Esophagus muscularis mucosa (tissue), 4 donors: ENCODE data around the gene CLBA1. TPM values are rescaled to one million over a fixed set of nuclear protein-coding genes. Genes with fewer than 3 reads are reported as not detected.
"Not testable (repeated sequence)": the region's sequence is repeated elsewhere in the genome, so short reads cannot be mapped to it uniquely, and the experiment has no call there.

Experiments used
- DNase-seq: peaks from one replicate; pipeline ENCODE4 v3.0.0-alpha.2; 2017; ENCODE audit errors: extremely low spot score
- H3K27ac ChIP-seq, 4 donors: fragments of 200-600 bp; sonication (generic); replicated peaks in 1 of 4; 1 replicate in 3 of 4; 2 replicates in 1 of 4; pipeline ENCODE4 v1.5.1; 2016 to 2019; ENCODE audit warnings: mild to moderate bottlenecking in 1 of 4
- H3K27me3 ChIP-seq, 4 donors: fragments of 200-600 bp; sonication (generic); one replicate each; pipeline versions ENCODE4 v1.5.1 to v1.6.0; 2016 to 2019
- H3K36me3 ChIP-seq, 4 donors: fragments of 200-600 bp; sonication (generic); one replicate each; pipeline ENCODE4 v1.5.1; 2016 to 2019
- H3K4me1 ChIP-seq, 4 donors: fragments of 200-600 bp; sonication (generic); one replicate each; pipeline ENCODE4 v1.5.1; 2016 to 2019
- H3K4me3 ChIP-seq, 4 donors: fragments of 200-600 bp; sonication (generic); 1 replicate in 2 of 4; 2 replicates in 2 of 4; pipeline ENCODE4 v1.5.1; 2016 to 2019; ENCODE audit warnings: mild to moderate bottlenecking in 4 of 4, moderate library complexity in 1 of 4
- H3K9me3 ChIP-seq, 4 donors: fragments of 200-600 bp; sonication (generic); 1 replicate in 3 of 4; 2 replicates in 1 of 4; pipeline ENCODE4 v1.5.1; 2016 to 2019
- EP300 ChIP-seq: sonication (generic); formaldehyde crosslinking; IDR thresholded peaks from one replicate; pipeline ENCODE4 v1.6.1; 2017; ENCODE audit warnings: antibody characterized with exemption
- POLR2A ChIP-seq: fragments of 450-650 bp; IDR thresholded peaks from one replicate; pipeline ENCODE4 v1.6.1; 2017; ENCODE audit warnings: antibody characterized with exemption, moderate library complexity, mild to moderate bottlenecking, low read depth
- POLR2AphosphoS5 ChIP-seq, 2 donors: sonication (generic); formaldehyde crosslinking; IDR thresholded peaks; one replicate each; pipeline ENCODE4 v1.6.1; 2017; ENCODE audit warnings: antibody characterized with exemption in 2 of 2
- WGBS: methylation state at CpG from one replicate; pipeline ENCODE4 v1.1.5; 2018; 5-methylcytosine and 5-hydroxymethylcytosine counted together
- intact Hi-C: fragments of 100-400 bp; cut with DNase I; formaldehyde crosslinking; loops from one replicate; pipeline ENCODE4 v1.15.1; 2023
- total RNA-seq, 4 donors: library from RNA; depleted of rRNA; stranded (reverse); fragments of >200 nt; gene quantifications; one replicate each; pipeline versions ENCODE4 v1.1.0 to v1.2.1, GENCODE V29; 2016
- TF ChIP-seq, protein P1 (sequence below), 3 experiments: fragments of 200-600 bp in 2 of 3; fragments of 450-650 bp in 1 of 3; sonication (generic) in 2 of 3; IDR thresholded peaks; one replicate each; pipeline ENCODE4 v1.5.1; 2017 to 2019; ENCODE audit warnings: antibody characterized with exemption in 3 of 3, mild to moderate bottlenecking in 2 of 3, moderate library complexity in 1 of 3

CLBA1 gene
- total RNA-seq, 4 donors from 2014 or later, result 3.7 to 9.8 (median 6.7) TPM

- H3K36me3 ChIP-seq, result peaks cover 0 to 71% (median 47%) of the 10 kb centered on the region in 4 donors
- intact Hi-C loops, result no loop called here
- H3K4me1 ChIP-seq, result no peaks in the 10 kb centered on the region
- H3K9me3 ChIP-seq, result no peaks in the 10 kb centered on the region
- TF ChIP-seq, protein P1, sequence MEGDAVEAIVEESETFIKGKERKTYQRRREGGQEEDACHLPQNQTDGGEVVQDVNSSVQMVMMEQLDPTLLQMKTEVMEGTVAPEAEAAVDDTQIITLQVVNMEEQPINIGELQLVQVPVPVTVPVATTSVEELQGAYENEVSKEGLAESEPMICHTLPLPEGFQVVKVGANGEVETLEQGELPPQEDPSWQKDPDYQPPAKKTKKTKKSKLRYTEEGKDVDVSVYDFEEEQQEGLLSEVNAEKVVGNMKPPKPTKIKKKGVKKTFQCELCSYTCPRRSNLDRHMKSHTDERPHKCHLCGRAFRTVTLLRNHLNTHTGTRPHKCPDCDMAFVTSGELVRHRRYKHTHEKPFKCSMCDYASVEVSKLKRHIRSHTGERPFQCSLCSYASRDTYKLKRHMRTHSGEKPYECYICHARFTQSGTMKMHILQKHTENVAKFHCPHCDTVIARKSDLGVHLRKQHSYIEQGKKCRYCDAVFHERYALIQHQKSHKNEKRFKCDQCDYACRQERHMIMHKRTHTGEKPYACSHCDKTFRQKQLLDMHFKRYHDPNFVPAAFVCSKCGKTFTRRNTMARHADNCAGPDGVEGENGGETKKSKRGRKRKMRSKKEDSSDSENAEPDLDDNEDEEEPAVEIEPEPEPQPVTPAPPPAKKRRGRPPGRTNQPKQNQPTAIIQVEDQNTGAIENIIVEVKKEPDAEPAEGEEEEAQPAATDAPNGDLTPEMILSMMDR (IDR thresholded peaks at IDR 0.05), result no peak
- TF ChIP-seq EP300 (no peak), POLR2AphosphoS5 (IDR thresholded peaks at IDR 0.05) (no peak), POLR2A (no peak)
- H3K27me3 ChIP-seq, result no peaks in the 10 kb centered on the region
- no peak overlapping the region for H3K4me3 ChIP-seq
- no peak for DNase-seq
- H3K27ac ChIP-seq, result no peak overlapping the region
- 86% methylated on average over 2 of the region's 3 CpGs for WGBS
These were observed 45.0 kb upstream of the CLBA1 start for GRCh38 chr14:104940526-104941150.

GRCh38 chr14:104941508-104942365, 43.9 kb upstream of the CLBA1 start:
- 95% methylated on average over 13 of the region's 26 CpGs for WGBS
- Histone ChIP-seq H3K4me3 (no peak overlapping the region), H3K27ac (no peak overlapping the region), H3K36me3 (peaks cover 0 to 82% (median 51%) of the 10 kb centered on the region in 4 donors), H3K9me3 (no peaks in the 10 kb centered on the region), H3K27me3 (no peaks in the 10 kb centered on the region), H3K4me1 (no peaks in the 10 kb centered on the region)
- no peak for TF ChIP-seq POLR2A
- TF ChIP-seq, protein P1 (IDR thresholded peaks at IDR 0.05), result no peak
- TF ChIP-seq POLR2AphosphoS5 (IDR thresholded peaks at IDR 0.05), result no peak
- no peak for TF ChIP-seq EP300
- intact Hi-C loops, result no loop called here
- DNase-seq, result no peak

- intact Hi-C loops, result no loop called here
- DNase-seq, result no peak
- Histone ChIP-seq H3K36me3 (peaks cover 0 to 87% (median 52%) of the 10 kb centered on the region in 4 donors), H3K4me3 (no peak overlapping the region), H3K9me3 (no peaks in the 10 kb centered on the region), H3K4me1 (no peaks in the 10 kb centered on the region), H3K27me3 (no peaks in the 10 kb centered on the region), H3K27ac (no peak overlapping the region)
- WGBS, result 89% methylated on average over 8 of the region's 16 CpGs
- TF ChIP-seq, protein P1 (IDR thresholded peaks at IDR 0.05), result no peak
- TF ChIP-seq POLR2A, result no peak
- no peak for TF ChIP-seq EP300
- TF ChIP-seq POLR2AphosphoS5 (IDR thresholded peaks at IDR 0.05), result no peak
These were observed 43.0 kb upstream of the CLBA1 start for GRCh38 chr14:104942586-104942985.

DNA sequence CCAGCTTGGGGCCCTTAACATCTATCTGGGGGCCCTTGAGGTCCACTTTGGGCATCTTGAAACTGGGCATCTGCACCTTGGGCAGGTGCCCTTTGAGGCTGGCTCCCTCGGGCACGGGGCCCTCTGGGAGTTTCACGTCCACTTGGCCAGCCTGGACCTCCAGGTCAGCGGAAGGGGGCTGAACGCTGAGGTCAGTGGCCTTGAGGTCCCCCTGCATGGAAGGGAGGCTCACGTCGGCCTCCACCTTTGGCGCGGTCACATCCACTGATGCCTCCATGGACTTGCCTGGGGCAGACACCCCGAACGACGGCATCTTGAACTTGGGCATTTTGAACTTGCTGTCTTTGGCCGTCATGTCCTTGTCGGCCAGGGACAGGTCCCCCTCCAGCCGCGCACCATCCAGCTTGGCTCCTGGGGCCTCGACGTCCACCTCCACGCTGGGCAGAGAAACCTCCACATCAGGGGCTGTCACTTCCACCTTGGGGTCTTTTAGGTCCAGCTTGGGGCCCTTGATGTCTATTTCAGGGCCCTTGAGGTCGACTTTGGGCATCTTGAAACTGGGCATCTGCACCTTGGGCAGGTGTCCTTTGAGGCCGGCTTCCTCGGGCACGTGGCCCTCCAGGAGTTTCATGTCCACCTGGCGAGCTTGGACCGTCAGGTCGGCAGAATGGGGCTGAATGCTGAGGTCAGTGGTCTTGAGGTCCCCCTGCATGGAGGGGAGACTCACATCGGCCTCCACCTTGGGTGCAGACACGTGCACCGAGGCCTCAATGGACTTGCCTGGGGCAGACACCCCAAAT, 42.2 kb upstream of the CLBA1 start:
- H3K9me3 ChIP-seq, H3K4me1 ChIP-seq, H3K4me3 ChIP-seq, DNase-seq, intact Hi-C loops, H3K27me3 ChIP-seq, H3K27ac ChIP-seq: not testable (repeated sequence)
- H3K36me3 ChIP-seq, result peaks cover 0 to 95% (median 55%) of the 10 kb centered on the region in 4 donors
- WGBS, result 93% methylated on average over 18 of the region's 29 CpGs

DNA sequence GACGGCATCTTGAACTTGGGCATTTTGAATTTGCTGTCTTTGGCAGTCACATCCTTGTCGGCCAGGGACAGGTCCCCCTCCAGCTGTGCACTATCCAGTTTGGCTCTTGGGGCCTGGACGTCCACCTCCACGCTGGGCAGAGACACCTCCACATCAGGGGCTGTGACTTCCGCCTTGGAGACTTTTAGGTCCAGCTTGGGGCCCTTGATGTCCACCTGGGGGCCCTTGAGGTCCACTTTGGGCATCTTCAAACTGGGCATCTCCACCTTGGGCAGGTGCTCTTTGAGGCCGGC, 41.6 kb upstream of the CLBA1 start:
- intact Hi-C loops, DNase-seq, H3K9me3 ChIP-seq, H3K27me3 ChIP-seq, H3K4me3 ChIP-seq, H3K4me1 ChIP-seq, H3K27ac ChIP-seq: not testable (repeated sequence)
- 88% methylated on average over 5 of the region's 6 CpGs for WGBS
- H3K36me3 ChIP-seq, result peaks cover 0 to 100% (median 56%) of the 10 kb centered on the region in 4 donors

DNA sequence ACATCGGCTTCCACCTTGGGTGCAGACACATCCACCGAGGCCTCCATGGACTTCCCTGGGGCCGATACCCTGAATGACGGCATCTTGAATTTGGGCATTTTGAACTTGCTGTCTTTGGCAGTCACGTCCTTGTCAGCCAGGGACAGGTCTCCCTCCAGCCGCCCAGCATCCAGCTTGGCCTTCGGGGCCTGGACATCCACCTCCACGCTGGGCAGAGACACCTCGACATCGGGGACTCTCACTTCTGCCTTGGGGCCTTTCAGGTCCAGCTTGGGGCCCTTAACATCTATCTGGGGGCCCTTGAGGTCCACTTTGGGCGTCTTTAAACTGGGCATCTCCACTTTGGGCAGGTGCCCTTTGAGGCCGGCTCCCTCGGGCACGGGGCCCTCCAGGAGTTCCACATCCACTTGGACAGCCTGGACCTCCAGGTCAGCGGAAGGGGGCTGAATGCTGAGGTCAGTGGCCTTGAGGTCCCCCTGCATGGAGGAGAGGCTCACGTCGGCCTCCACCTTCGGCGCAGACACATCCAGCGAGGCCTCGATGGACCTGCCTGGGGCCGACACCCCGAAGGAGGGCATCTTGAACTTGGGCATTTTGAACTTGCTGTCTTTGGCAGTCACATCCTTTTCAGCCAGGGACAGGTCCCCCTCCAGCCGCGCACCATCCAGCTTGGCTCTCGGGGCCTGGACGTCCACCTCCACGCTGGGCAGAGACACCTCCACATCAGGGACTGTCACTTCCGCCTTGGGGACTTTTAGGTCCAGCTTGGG, 41.0 kb upstream of the CLBA1 start:
- H3K4me3 ChIP-seq, H3K9me3 ChIP-seq, DNase-seq, H3K4me1 ChIP-seq, intact Hi-C loops, H3K27ac ChIP-seq, H3K27me3 ChIP-seq: not testable (repeated sequence)
- 98% methylated on average over 27 of the region's 29 CpGs for WGBS
- H3K36me3 ChIP-seq, result peaks cover 0 to 100% (median 52%) of the 10 kb centered on the region in 4 donors

GRCh38 chr14:104945266-104945665, 40.3 kb upstream of the CLBA1 start:
- 96% methylated on average over 4 of the region's 20 CpGs for whole genome bisulfite sequencing
- H3K27ac ChIP-seq, intact Hi-C loops, H3K4me1 ChIP-seq, H3K9me3 ChIP-seq, DNase-seq, H3K27me3 ChIP-seq, H3K4me3 ChIP-seq: not testable (repeated sequence)
- H3K36me3 ChIP-seq, result peaks cover 0 to 100% (median 46%) of the 10 kb centered on the region in 4 donors
